Effector CD4-positive, alpha-beta T cell (primary cell): ENCODE measurements around the gene B3GALT6.

Source experiments
- DNase-seq: peaks from one replicate; pipeline ENCODE4 v3.0.0-alpha.2; 2020

B3GALT6 gene

GRCh38 chr1:1232796-1233566 lies 944 bp downstream of the B3GALT6 start:
- DNase-seq: no peak

GRCh38 chr1:1233567-1233892 lies 1.5 kb downstream of the B3GALT6 start:
- no peak for DNase-seq

- DNase-seq: no peak
Observed at GRCh38 chr1:1234180-1234808, 2.3 kb downstream of the B3GALT6 start.

GRCh38 chr1:1235016-1235744 lies 3.1 kb downstream of the B3GALT6 start:
- no peak for DNase-seq

GRCh38 chr1:1236176-1236763 lies 4.2 kb downstream of the B3GALT6 start:
- no peak for DNase-seq

- no peak for DNase-seq
Observed at GRCh38 chr1:1236945-1237873, 5.2 kb downstream of the B3GALT6 start.

GRCh38 chr1:1237874-1238701 lies 6.1 kb downstream of the B3GALT6 start:
- DNase-seq: no peak

GRCh38 chr1:1238702-1239178 lies 6.7 kb downstream of the B3GALT6 start:
- DNase-seq: no peak

- DNase-seq: no peak
Observed at GRCh38 chr1:1239227-1239613, 7.2 kb downstream of the B3GALT6 start.

- no peak for DNase-seq
Observed at GRCh38 chr1:1239614-1240347, 7.7 kb downstream of the B3GALT6 start.

- no peak for DNase-seq
Observed at GRCh38 chr1:1240348-1240732, 8.3 kb downstream of the B3GALT6 start.

- DNase-seq: no peak
Observed at GRCh38 chr1:1240822-1241587, 9.0 kb downstream of the B3GALT6 start.

GRCh38 chr1:1241588-1242219 lies 9.7 kb downstream of the B3GALT6 start:
- DNase-seq: no peak

GRCh38 chr1:1242461-1243265 lies 10.6 kb downstream of the B3GALT6 start:
- DNase-seq: no peak

- DNase-seq: no peak
Observed at GRCh38 chr1:1243266-1243660, 11.2 kb downstream of the B3GALT6 start.

GRCh38 chr1:1243807-1244191 lies 11.8 kb downstream of the B3GALT6 start:
- DNase-seq: no peak

- DNase-seq: no peak
Observed at GRCh38 chr1:1244192-1244811, 12.3 kb downstream of the B3GALT6 start.

- DNase-seq: no peak
Observed at GRCh38 chr1:1245178-1245816, 13.3 kb downstream of the B3GALT6 start.
